Measurements from ENCODE around the gene SIPA1L3. TPM values are rescaled to one million over a fixed set of nuclear protein-coding genes. Genes with fewer than 3 reads are reported as not detected.

SIPA1L3 gene
- total and polyA plus RNA-seq, 9 of the 15 experiments (the other 6 are each of a cell fraction or from before 2014, with no cell fraction given), result 0.01 to 6.1 (median 2.5) TPM

GRCh38 chr19:38063928-38064327 lies 156.9 kb downstream of the SIPA1L3 start:
- H3K27me3 ChIP-seq (ENCODE audit: control insufficient read depth in 2 of 2, insufficient read depth in 2 of 2, low read length in 2 of 2), result no peaks in the 10 kb centered on the region; a peak in 1 of 5 replicates
- intact Hi-C loops (cut with micrococcal nuclease), result no loop called here
- no peak for ATAC-seq
- no peak overlapping the region for H3K27ac ChIP-seq (ENCODE audit: extremely low read depth, low read depth, low read length)
- TF ChIP-seq XRCC5 (IDR thresholded peaks at IDR 0.05; ENCODE audit: low read depth, low read length) (no peak), NFIX (CRISPR knock-in tag; IDR thresholded peaks at IDR 0.05; ENCODE audit: low read depth) (no peak), LARP7 (IDR thresholded peaks at IDR 0.05) (no peak), PKNOX1 (IDR thresholded peaks at IDR 0.05) (no peak), RBM15 (IDR thresholded peaks at IDR 0.05; ENCODE audit: insufficient read depth, low read length) (no peak), RAD51 (IDR thresholded peaks at IDR 0.05; ENCODE audit: borderline replicate concordance, low read depth) (no peak), ZNF217 (CRISPR knock-in tag; IDR thresholded peaks at IDR 0.05) (no peak), ZNF197 (CRISPR knock-in tag; IDR thresholded peaks at IDR 0.05; ENCODE audit: low read depth) (no peak), ZNF277 (CRISPR knock-in tag; IDR thresholded peaks at IDR 0.05; ENCODE audit: borderline replicate concordance) (no peak), ZNF584 (CRISPR knock-in tag; IDR thresholded peaks at IDR 0.05; ENCODE audit: low read depth) (no peak), DMBX1 (CRISPR knock-in tag; IDR thresholded peaks at IDR 0.05; ENCODE audit: borderline replicate concordance) (no peak), RFX7 (CRISPR knock-in tag; IDR thresholded peaks at IDR 0.05) (no peak), SMAD2 (IDR thresholded peaks at IDR 0.05; ENCODE audit: low read depth, low read length) (no peak), ZNF444 (CRISPR knock-in tag; IDR thresholded peaks at IDR 0.05) (no peak), L3MBTL2 (IDR thresholded peaks at IDR 0.05) (no peak)
- H3K9me3 ChIP-seq (replicated peaks; ENCODE audit: control insufficient read depth, insufficient read depth, low read depth, low read length), result no peaks in the 10 kb centered on the region
- no peaks in the 10 kb centered on the region for H3K9me1 ChIP-seq (ENCODE audit: control insufficient read depth, insufficient read depth, low read length)
- WGBS (ENCODE audit: insufficient coverage, low coverage, missing lambda C conversion rate), result 26% methylated on average over 6 of the region's 6 CpGs
- H3K4me3 ChIP-seq, result no peak overlapping the region
- in situ Hi-C loops (cut with MboI), result no loop called here
- H3K4me2 ChIP-seq (ENCODE audit: insufficient read depth, low read length), result no peak overlapping the region
- no peak for DNase-seq (ENCODE audit: extremely low read depth in 1 of 4, low spot score in 3 of 4)
- H2AFZ ChIP-seq (ENCODE audit: low read depth, low read length), result no peak overlapping the region
- no peaks in the 10 kb centered on the region for H3K36me3 ChIP-seq (ENCODE audit: control insufficient read depth, insufficient read depth, low read length)
- FAIRE-seq, result no peak
- ChIA-PET POLR2A (no interaction called here), CTCF (ENCODE audit: low intra/inter-chr PET ratio) (no interaction called here)
- H3K4me1 ChIP-seq (replicated peaks in 1 of 2; ENCODE audit: control insufficient read depth in 2 of 2, insufficient read depth in 2 of 2, low read length in 2 of 2), result peaks cover 0 to 5% of the 10 kb centered on the region in 2 experiments; a peak in 1 of 5 replicates
- H4K20me1 ChIP-seq (replicated peaks; ENCODE audit: control insufficient read depth, insufficient read depth, low read length), result no peaks in the 10 kb centered on the region
- no peak overlapping the region for H3K9ac ChIP-seq (ENCODE audit: insufficient read depth in 1 of 2, low read depth in 2 of 2, low read length in 2 of 2)
- H3K79me2 ChIP-seq (ENCODE audit: control insufficient read depth, insufficient read depth, low read length), result no peaks in the 10 kb centered on the region
- BruUV-seq (replicated peaks), result no TSS peak

Data from K562 (cell line).